SJSA1 (cell line): ENCODE results near the gene SLC6A1. TPM values are rescaled to one million over a fixed set of nuclear protein-coding genes. Genes with fewer than 3 reads are reported as not detected.

Source experiments
- DNase-seq, 2 experiments: peaks; one replicate each; pipeline ENCODE4 v3.0.0-alpha.2; 2015 to 2020; ENCODE audit warnings: low spot score in 2 of 2, low read depth in 1 of 2
- H3K27ac ChIP-seq: fragments of 250-450 bp; sonication (Bioruptor Pico); 2 replicates; pipeline ENCODE4 v1.5.1; 2020; ENCODE audit warnings: mild to moderate bottlenecking, moderate library complexity
- H3K27me3 ChIP-seq: fragments of 250-450 bp; sonication (Bioruptor Pico); replicated peaks from 2 replicates; pipeline ENCODE4 v1.5.1; 2020; ENCODE audit warnings: mild to moderate bottlenecking, moderate library complexity
- H3K36me3 ChIP-seq: fragments of 250-450 bp; sonication (Bioruptor Pico); 2 replicates; pipeline ENCODE4 v1.5.1; 2020; ENCODE audit warnings: mild to moderate bottlenecking
- H3K4me1 ChIP-seq: fragments of 250-450 bp; sonication (Bioruptor Pico); replicated peaks from 2 replicates; pipeline ENCODE4 v1.6.1; 2021; ENCODE audit warnings: mild to moderate bottlenecking
- H3K4me3 ChIP-seq: fragments of 250-450 bp; sonication (Bioruptor Pico); 2 replicates; pipeline ENCODE4 v1.5.1; 2020; ENCODE audit warnings: mild to moderate bottlenecking
- H3K9me3 ChIP-seq: fragments of 250-450 bp; sonication (Bioruptor Pico); replicated peaks from 2 replicates; pipeline ENCODE4 v1.5.1; 2020; ENCODE audit warnings: mild to moderate bottlenecking
- total RNA-seq: library from RNA; depleted of rRNA; stranded (reverse); fragments of >200 nt; shearing (Covaris generic); gene quantifications from 2 replicates; pipeline ENCODE4 v1.2.3, GENCODE V29; 2014

Gene SLC6A1
- total RNA-seq, 1 experiment from 2014 or later: not detected

DNA sequence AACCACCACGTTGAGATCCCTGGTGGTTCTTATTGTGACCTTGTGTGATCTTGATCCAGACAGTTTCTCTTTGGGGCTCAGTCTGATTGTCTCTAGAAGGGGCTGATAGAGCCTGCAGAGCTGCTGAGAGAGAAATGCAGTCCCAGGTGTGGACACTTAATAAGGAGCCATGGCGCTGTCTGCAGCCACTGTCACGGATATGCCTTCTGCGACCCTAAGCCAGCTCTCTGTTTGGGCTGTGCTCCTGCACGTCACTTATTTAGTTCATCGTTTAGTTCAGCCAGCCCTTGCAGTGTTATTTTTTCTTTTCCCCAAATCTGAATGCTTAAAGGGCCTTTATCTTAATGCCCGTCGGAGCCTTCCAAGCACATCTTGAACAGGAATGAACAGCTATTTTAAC lies 12.0 kb downstream of the SLC6A1 start:
- H3K9me3 ChIP-seq: no peaks in the 10 kb centered on the region
- H3K27me3 ChIP-seq: peaks cover 32% of the 10 kb centered on the region
- no peaks in the 10 kb centered on the region for H3K4me1 ChIP-seq
- DNase-seq: no peak
- H3K27ac ChIP-seq: no peak overlapping the region
- H3K4me3 ChIP-seq: no peak overlapping the region
- no peaks in the 10 kb centered on the region for H3K36me3 ChIP-seq

DNA sequence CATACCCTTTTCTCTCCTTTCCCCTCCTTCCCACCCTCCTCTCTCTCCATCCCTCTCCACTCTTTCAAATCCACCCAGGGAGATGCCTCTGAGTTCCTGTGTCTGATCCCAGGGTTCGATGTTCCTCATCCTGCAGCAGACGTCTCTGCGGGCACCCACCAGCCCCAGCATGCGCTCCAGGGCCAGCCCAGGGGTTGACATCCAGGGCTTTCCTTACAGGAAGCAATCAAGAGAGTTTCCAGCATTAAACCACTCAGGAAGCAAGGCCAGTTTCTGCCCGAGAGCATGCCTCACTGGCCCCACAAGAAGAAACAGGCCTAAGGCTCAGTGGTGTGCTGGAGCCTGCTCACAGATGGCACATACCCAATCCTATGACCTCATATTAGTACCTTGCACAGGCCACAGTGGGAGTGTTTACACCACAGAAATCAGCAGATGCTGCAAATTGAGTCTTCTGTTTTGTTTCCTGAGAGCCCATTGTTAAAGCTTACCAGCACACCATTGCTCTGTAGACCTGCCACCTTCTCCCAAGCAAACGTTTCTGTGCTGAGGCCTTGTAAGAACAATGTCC lies 13.2 kb downstream of the SLC6A1 start:
- no peak for DNase-seq
- no peaks in the 10 kb centered on the region for H3K9me3 ChIP-seq
- peaks cover 32% of the 10 kb centered on the region for H3K27me3 ChIP-seq
- no peak overlapping the region for H3K27ac ChIP-seq
- H3K4me3 ChIP-seq: no peak overlapping the region
- H3K4me1 ChIP-seq: no peaks in the 10 kb centered on the region
- no peaks in the 10 kb centered on the region for H3K36me3 ChIP-seq

DNA sequence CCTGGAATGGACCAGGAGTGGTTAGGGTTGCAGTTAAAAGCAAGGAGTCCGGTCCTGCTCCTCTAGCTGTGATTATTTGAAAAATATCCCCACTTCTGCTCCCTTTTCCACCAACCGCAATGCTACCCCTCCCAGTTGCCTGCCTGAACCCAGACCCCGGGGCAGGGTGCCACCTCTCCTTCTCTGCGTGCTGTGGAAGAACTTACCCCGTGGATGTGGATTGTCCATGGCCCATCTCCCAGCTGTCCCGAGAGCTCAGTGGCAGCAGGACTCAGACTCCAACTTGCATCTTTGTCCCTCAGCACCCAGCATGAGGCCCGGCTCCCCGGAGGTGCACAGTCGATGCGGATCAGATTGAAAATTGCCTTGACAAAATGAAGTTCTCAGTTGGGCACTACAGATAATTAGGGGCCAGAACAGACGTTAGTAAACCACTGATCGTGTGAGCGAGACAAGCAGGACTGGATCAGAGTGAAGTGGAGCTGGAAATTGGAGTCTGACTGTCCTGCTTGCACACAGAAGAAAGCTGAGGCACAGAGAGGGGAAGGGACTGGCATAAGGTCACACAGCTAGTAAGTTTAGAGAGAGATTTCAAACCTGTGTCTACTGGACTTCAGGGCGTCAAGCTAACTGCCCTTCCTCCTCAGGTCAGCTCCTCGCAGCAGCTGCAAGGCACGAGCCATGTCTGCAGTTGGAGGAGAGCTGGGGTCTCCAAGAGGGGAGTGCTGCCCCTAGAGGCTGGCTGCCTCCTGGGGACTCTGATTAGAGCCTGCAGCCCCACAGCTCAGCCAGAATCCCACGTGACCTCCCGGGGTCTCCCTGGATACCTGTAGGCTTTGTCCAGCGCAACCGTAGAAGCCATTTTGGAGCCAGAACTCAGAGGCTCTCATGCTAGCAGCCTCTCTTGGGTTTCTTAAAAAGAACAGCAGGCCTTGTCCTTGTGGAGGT lies 14.7 kb downstream of the SLC6A1 start:
- Histone ChIP-seq H3K4me1 (no peaks in the 10 kb centered on the region), H3K27me3 (peaks cover 35% of the 10 kb centered on the region)

DNA sequence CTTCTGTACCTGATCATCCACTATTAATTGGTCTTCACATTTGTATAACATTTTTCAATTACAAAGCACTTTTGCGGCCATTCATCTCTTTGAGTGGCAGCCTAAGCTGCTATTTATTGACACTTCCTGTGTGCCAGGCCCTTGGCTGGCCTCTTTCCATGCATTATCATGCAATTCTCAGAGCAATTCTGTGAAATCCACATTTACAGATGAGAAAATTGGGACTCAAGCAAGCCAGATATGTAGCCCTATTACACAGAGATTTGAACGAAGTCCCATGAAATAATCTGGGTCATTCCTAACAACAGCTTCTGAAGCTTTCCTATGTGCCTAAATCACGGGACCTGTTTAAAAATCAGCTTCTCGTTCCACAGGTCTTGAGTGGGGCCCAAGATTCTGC lies 17.4 kb downstream of the SLC6A1 start:
- Histone ChIP-seq H3K27ac (no peak overlapping the region), H3K27me3 (peaks cover 28% of the 10 kb centered on the region), H3K4me1 (no peaks in the 10 kb centered on the region), H3K36me3 (no peaks in the 10 kb centered on the region), H3K4me3 (no peak overlapping the region), H3K9me3 (no peaks in the 10 kb centered on the region)
- no peak for DNase-seq

More for the DNA sequence above, 14.7 kb downstream of the SLC6A1 start:
- no peak overlapping the region for H3K27ac ChIP-seq
- H3K9me3 ChIP-seq: no peaks in the 10 kb centered on the region
- DNase-seq: no peak
- H3K4me3 ChIP-seq: no peak overlapping the region
- H3K36me3 ChIP-seq: no peaks in the 10 kb centered on the region

DNA sequence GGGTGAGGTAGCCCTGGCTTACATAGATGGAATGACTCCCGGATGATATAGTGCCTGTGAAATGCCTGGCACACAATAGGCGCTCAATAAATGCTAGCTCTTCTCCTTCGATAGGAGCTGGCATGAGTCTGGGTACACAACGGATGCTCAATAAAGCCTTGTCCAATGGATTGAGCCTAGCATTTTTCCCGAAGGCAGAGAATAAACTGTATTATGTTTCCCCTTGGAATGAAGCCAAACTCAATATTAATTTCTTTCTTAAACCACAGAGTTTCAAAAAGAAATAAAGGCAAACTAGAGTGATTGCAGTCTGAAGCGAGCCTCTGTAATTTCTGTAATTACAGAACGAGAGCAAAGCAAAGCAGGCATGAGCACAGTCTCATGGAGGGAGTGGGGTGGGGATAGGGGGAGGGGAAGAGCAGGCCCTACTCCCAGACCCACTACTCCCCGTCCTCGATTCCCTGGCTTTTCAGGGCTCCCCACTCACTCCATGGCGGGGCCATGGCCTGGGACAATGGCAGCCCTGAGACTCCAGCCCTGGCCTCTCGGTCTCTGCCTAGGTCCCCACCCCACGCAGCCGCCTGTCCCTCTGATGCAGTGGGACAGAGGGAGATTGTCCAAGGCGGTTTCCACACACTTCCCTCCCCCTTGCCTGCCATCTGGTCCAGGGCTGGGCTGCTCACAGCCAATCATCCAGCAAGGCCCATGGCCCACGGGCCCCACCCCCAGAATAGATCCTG lies 18.0 kb downstream of the SLC6A1 start:
- Histone ChIP-seq H3K4me3 (no peak overlapping the region), H3K36me3 (no peaks in the 10 kb centered on the region), H3K27ac (no peak overlapping the region), H3K4me1 (no peaks in the 10 kb centered on the region), H3K27me3 (peaks cover 26% of the 10 kb centered on the region), H3K9me3 (no peaks in the 10 kb centered on the region)
- DNase-seq: no peak

DNA sequence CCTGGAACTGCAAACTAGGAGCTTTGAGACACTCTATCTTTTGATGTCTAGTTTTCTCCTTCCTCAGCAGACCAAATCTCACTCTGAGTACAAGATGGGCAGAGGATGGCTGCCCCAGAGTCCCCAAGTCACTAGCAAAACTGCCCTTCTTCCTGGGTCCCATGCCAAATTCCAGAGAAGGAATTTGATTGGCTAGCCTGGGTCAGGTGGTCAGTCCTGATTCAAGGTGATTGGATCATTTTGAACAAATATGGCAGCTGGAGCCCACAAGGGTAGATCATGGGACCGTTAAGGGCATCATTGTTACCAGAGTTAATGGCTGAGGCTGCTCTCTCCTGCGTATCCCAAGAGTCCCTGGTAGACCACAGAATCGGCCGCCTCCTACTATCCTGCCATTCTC lies 21.7 kb downstream of the SLC6A1 start:
- Histone ChIP-seq H3K9me3 (no peaks in the 10 kb centered on the region), H3K27ac (no peak overlapping the region), H3K27me3 (peaks cover 19% of the 10 kb centered on the region), H3K4me3 (no peak overlapping the region), H3K36me3 (no peaks in the 10 kb centered on the region), H3K4me1 (no peaks in the 10 kb centered on the region)
- no peak for DNase-seq

DNA sequence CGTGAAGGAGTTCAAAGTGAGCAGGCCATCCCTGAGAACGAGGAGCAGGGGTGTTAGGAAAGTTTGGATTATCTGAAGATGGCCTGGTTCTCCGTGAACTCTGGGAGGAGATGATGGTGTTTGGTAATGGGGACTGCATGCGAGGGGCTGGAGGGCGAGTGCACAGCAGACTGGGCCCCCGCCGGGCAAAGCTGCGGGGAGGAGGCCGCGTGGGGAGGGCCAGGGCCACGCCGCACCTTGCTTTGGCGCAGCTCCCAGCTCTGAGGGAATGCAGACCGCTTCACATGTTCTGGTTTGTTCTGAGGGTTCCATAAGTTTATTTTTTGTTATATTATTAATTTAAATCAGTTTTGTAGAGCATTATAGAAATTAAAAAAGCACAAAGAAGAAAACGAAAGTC lies 22.2 kb downstream of the SLC6A1 start:
- DNase-seq: no peak
- Histone ChIP-seq H3K27ac (no peak overlapping the region), H3K36me3 (no peaks in the 10 kb centered on the region), H3K4me3 (no peak overlapping the region), H3K9me3 (no peaks in the 10 kb centered on the region), H3K27me3 (peaks cover 24% of the 10 kb centered on the region), H3K4me1 (no peaks in the 10 kb centered on the region)

DNA sequence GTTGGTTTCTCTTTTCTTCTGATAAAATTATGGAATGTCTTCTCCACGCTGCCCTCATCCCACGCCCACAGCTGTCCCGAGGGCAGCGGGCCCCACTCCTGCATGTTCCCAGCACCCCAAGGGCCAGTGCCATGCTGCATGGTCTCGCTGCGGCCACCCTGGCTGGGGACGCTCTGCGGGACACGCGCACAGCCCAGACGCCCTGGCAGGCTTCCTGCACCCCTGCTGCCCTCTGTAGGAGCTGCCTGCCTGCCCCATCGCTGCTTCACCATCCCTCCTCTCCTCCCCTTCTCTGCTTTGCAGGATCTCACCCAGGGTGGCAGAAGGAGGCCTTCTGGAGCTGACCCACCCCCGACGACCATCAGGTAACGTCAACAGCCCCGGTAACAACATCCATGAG lies 22.8 kb downstream of the SLC6A1 start:
- H3K9me3 ChIP-seq: no peaks in the 10 kb centered on the region
- H3K27ac ChIP-seq: no peak overlapping the region
- no peaks in the 10 kb centered on the region for H3K36me3 ChIP-seq
- no peaks in the 10 kb centered on the region for H3K4me1 ChIP-seq
- H3K4me3 ChIP-seq: no peak overlapping the region
- peaks cover 24% of the 10 kb centered on the region for H3K27me3 ChIP-seq
- DNase-seq: no peak

DNA sequence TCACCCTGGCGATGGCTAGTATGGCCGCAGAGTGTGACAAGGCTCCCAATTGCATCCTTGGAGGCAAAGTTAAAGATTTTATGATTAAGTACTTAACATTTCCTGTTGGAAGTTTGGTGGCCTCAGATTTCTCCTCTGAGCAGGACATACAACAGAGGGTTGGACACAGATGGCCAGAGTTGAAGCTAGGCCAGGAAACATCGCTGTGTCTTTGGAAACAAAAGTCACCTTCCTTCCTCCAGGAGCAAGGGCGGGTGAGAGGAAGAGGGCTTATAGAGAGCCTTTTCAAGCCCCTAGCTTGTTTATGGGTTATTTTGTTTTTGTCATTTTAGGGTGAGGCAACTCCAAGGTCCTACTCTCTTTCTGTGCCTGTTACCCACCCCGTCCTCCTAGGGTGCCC lies 24.2 kb downstream of the SLC6A1 start:
- Histone ChIP-seq H3K9me3 (no peaks in the 10 kb centered on the region), H3K4me3 (no peak overlapping the region), H3K27me3 (peaks cover 28% of the 10 kb centered on the region), H3K36me3 (no peaks in the 10 kb centered on the region), H3K4me1 (no peaks in the 10 kb centered on the region), H3K27ac (no peak overlapping the region)
- DNase-seq: no peak

DNA sequence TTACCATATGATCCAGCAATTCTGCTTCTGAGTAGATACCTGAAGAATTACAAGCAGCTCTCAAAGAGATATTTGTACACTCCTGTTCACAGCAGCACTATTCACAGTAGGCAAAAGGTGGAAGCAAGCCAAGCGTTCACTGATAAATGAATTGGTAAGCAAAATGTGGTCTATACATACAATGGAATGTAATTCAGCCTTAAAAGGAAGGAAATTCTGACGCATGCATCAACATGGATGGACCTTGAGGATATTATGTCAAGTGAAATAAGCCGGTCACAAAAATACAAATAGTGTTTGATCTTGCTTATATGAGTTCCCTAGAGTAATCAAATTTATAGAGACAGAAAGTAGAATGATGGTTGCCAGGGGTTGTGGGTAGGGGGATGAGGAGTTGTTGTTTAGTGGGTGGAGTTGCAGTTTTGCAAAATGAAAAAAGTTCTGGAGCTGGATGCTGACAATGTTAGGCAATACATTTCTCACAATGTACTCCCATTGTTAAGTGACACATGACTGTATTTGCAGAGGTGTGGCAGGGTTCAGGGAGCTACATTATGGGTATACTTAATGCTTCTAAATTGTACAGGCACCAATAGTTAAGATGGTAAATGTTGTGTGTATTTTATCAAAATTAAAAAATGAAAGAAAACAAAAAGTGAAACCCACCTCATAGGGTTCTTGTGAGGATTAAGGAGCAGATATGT lies 26.7 kb downstream of the SLC6A1 start:
- Histone ChIP-seq H3K36me3 (no peaks in the 10 kb centered on the region), H3K27ac (no peak overlapping the region), H3K9me3 (no peaks in the 10 kb centered on the region), H3K4me3 (no peak overlapping the region), H3K27me3 (peaks cover 29% of the 10 kb centered on the region), H3K4me1 (no peaks in the 10 kb centered on the region)
- DNase-seq: no peak

DNA sequence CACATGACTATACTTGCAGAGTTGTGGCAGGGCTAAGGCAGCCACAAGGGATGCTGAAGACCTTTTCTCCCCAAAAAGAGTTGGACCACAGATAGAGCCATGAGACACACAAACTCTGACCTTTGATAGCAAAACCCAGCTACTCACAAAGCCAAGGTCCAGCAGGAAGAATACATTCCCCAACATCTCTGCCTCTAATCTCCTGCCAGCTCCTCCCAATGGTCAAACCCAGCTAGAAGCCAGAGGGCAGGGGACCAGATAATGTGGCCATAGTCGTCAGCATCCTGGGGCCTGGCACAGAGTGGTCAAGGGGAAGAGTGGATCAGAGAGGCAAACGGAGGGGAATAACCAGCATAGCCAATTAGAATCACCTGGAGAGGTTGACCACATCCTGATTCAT lies 28.2 kb downstream of the SLC6A1 start:
- no peaks in the 10 kb centered on the region for H3K36me3 ChIP-seq
- no peak overlapping the region for H3K4me3 ChIP-seq
- H3K4me1 ChIP-seq: no peaks in the 10 kb centered on the region
- H3K9me3 ChIP-seq: no peaks in the 10 kb centered on the region
- H3K27ac ChIP-seq: no peak overlapping the region
- DNase-seq: no peak
- peaks cover 28% of the 10 kb centered on the region for H3K27me3 ChIP-seq

DNA sequence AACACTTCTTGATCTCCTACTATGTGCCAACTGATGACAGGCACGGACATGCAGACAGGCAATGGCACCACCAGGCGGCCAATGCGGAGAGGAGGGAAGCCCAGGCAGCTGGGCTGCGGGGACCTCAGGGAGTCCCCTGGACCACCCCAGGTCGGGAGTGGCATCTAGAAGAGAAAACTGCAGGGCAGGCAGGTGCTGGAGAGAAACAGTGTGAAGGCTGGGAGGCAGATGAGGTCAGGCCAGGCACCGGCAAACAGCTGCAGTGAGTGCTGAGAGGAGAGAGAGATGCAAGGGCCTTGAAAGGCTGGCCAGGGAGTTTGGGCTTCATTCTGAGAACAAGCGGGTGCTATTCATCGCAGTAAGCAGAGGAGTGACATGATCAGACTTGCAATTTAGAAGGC lies 29.1 kb downstream of the SLC6A1 start:
- Histone ChIP-seq H3K4me3 (no peak overlapping the region), H3K9me3 (peaks cover 4% of the 10 kb centered on the region; the same call in 1 of the 2 replicates), H3K36me3 (no peaks in the 10 kb centered on the region), H3K27ac (no peak overlapping the region), H3K4me1 (no peaks in the 10 kb centered on the region), H3K27me3 (peaks cover 28% of the 10 kb centered on the region)
- DNase-seq: no peak

DNA sequence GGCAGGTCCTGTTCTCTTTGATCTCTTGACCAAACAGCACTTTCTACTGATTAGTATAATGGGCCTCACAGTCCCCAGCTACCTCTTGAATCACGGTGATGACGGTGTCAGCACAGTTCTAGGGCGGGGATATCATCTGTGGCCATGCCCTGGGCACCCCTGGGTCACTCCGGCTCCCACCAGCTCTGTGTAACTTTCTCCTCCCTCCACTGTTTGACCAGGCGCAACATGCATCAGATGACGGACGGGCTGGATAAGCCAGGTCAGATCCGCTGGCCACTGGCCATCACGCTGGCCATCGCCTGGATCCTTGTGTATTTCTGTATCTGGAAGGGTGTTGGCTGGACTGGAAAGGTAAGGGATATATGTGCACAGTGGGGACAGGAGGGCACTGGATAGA lies 29.6 kb downstream of the SLC6A1 start:
- Histone ChIP-seq H3K4me1 (no peaks in the 10 kb centered on the region), H3K27me3 (peaks cover 28% of the 10 kb centered on the region), H3K36me3 (no peaks in the 10 kb centered on the region), H3K27ac (no peak overlapping the region), H3K4me3 (no peak overlapping the region), H3K9me3 (peaks cover 4% of the 10 kb centered on the region; the same call in 1 of the 2 replicates)
- no peak for DNase-seq
